SK-N-SH (cell line): ENCODE results near the gene KCNG1. TPM values are rescaled to one million over a fixed set of nuclear protein-coding genes. Genes with fewer than 3 reads are reported as not detected.

Source experiments
- CTCF ChIA-PET: fragments of 300-600, 350-600 bp; formaldehyde crosslinking; extraction: SDS; loops from one replicate; lab custom pipeline; 2021; lab: Yijun Ruan, JAX
- POLR2A ChIA-PET: fragments of 350-600 bp; sonication (Branson Sonifier 250); formaldehyde crosslinking; extraction: SDS; loops from one replicate; lab custom pipeline; 2020; ENCODE audit warnings: antibody characterized with exemption, inconsistent platforms; lab: Yijun Ruan, JAX
- DNase-seq: peaks from one replicate; pipeline ENCODE4 v3.0.0; 2012
- H2AFZ ChIP-seq: fragments of 200-600 bp; sonication (generic); 2 replicates; pipeline ENCODE4 v1.8.1; 2016; ENCODE audit warnings: antibody characterized with exemption, mild to moderate bottlenecking, low read depth
- H3F3A ChIP-seq: fragments of 200-600 bp; sonication (generic); replicated peaks from 2 replicates; pipeline ENCODE3; 2016; ENCODE audit warnings: antibody characterized with exemption, mild to moderate bottlenecking; ENCODE audit not compliant: insufficient read depth
- H3K27ac ChIP-seq, 2 experiments: fragments of 200-500 bp in 1 of 2; fragments of 200-600 bp in 1 of 2; sonication (Bioruptor generic) in 1 of 2; sonication (generic), shearing (Covaris generic) in 1 of 2; 2 replicates each; pipeline versions ENCODE4 v1.5.1 to v1.6.1; 2014 to 2016; ENCODE audit warnings: low read depth in 2 of 2, inconsistent platforms in 1 of 2, low read length in 1 of 2, mild to moderate bottlenecking in 1 of 2, mixed read lengths in 1 of 2
- H3K27me3 ChIP-seq: fragments of 200-600 bp; sonication (generic), shearing (Covaris generic); 2 replicates; pipeline ENCODE4 v1.6.1; 2016; ENCODE audit warnings: mixed run types; ENCODE audit not compliant: insufficient read depth
- H3K36me3 ChIP-seq, 2 experiments: fragments of 200-500 bp in 1 of 2; fragments of 200-600 bp in 1 of 2; sonication (Bioruptor generic) in 1 of 2; sonication (generic) in 1 of 2; replicated peaks in 1 of 2; 2 replicates each; pipeline versions ENCODE3 to v1.5.1; 2014 to 2016; ENCODE audit warnings: low read length in 1 of 2, mild to moderate bottlenecking in 1 of 2; ENCODE audit not compliant: insufficient read depth in 2 of 2, control insufficient read depth in 1 of 2
- H3K4me1 ChIP-seq, 2 experiments: fragments of 200-500 bp in 1 of 2; fragments of 200-600 bp in 1 of 2; sonication (Bioruptor generic) in 1 of 2; sonication (generic), shearing (Covaris generic) in 1 of 2; 2 replicates each; pipeline versions ENCODE4 v1.5.1 to v1.6.1; 2014 to 2016; ENCODE audit warnings: low read depth in 1 of 2, low read length in 1 of 2, mixed run types in 1 of 2; ENCODE audit not compliant: insufficient read depth in 2 of 2, control insufficient read depth in 1 of 2
- H3K4me2 ChIP-seq: fragments of 200-600 bp; sonication (generic), shearing (Covaris generic); 2 replicates; pipeline ENCODE4 v1.6.1; 2017; ENCODE audit warnings: mixed run types
- H3K4me3 ChIP-seq, 2 experiments: fragments of 200-500 bp in 1 of 2; fragments of 200-600 bp in 1 of 2; sonication (Bioruptor generic) in 1 of 2; sonication (generic), shearing (Covaris generic) in 1 of 2; 2 replicates each; pipeline versions ENCODE4 v1.5.1 to v1.8.1; 2014 to 2016; ENCODE audit warnings: low read depth in 2 of 2, inconsistent platforms in 1 of 2, low read length in 1 of 2, mild to moderate bottlenecking in 1 of 2, mixed read lengths in 1 of 2, moderate library complexity in 1 of 2
- H3K79me2 ChIP-seq: fragments of 200-600 bp; sonication (generic); 2 replicates; pipeline ENCODE4 v1.8.1; 2017; ENCODE audit warnings: mild to moderate bottlenecking; ENCODE audit not compliant: insufficient read depth
- H3K9ac ChIP-seq: fragments of 200-600 bp; sonication (generic); 2 replicates; pipeline ENCODE4 v1.6.1; 2017; ENCODE audit warnings: mixed run types
- H3K9me2 ChIP-seq: fragments of 200-600 bp; sonication (generic); 2 replicates; pipeline ENCODE4 v1.6.1; 2017; ENCODE audit warnings: mixed run types
- H3K9me3 ChIP-seq: fragments of 200-600 bp; sonication (generic); 2 replicates; pipeline ENCODE4 v1.6.1; 2017; ENCODE audit warnings: mixed run types, mild to moderate bottlenecking, moderate library complexity
- H4K20me1 ChIP-seq: fragments of 200-600 bp; sonication (generic); 2 replicates; pipeline ENCODE4 v1.6.1; 2017; ENCODE audit warnings: mild to moderate bottlenecking, mixed run types; ENCODE audit not compliant: insufficient read depth
- CHD2 ChIP-seq: fragments of 150-350 bp; IDR thresholded peaks from 2 replicates; pipeline ENCODE4 v1.6.1; 2018; ENCODE audit warnings: low read length; ENCODE audit not compliant: partially characterized antibody
- CTCF ChIP-seq: fragments of 200-600 bp; sonication (generic); IDR thresholded peaks from 2 replicates; pipeline ENCODE4 v1.6.1; 2017; ENCODE audit warnings: antibody characterized with exemption, mild to moderate bottlenecking, moderate library complexity
- EZH2phosphoT487 ChIP-seq: fragments of 200-600 bp; sonication (generic); IDR thresholded peaks from 2 replicates; pipeline ENCODE4 v1.6.1; 2017; ENCODE audit warnings: low read depth, mixed run types, mild to moderate bottlenecking, antibody characterized with exemption, moderate library complexity, borderline replicate concordance
- FOSL2 ChIP-seq: IDR thresholded peaks from 2 replicates; pipeline ENCODE4 v1.4.0; 2012; ENCODE audit warnings: low read depth, mild to moderate bottlenecking, moderate library complexity, borderline replicate concordance
- FOXJ3 ChIP-seq: sonication (generic); formaldehyde crosslinking; IDR thresholded peaks from 2 replicates; pipeline ENCODE4 v1.5.1; 2020; ENCODE audit warnings: mild to moderate bottlenecking, missing genetic modification reagents
- FOXM1 ChIP-seq: IDR thresholded peaks from 2 replicates; pipeline ENCODE4 v1.4.0; 2012; ENCODE audit warnings: low read depth, mild to moderate bottlenecking
- GATA2 ChIP-seq: sonication (generic); formaldehyde crosslinking; IDR thresholded peaks from 2 replicates; pipeline ENCODE4 v1.5.0; 2020; ENCODE audit warnings: mild to moderate bottlenecking, missing genetic modification reagents
- IRF3 ChIP-seq: fragments of 150-350 bp; IDR thresholded peaks from 2 replicates; pipeline ENCODE4 v1.6.1; 2016; ENCODE audit warnings: mild to moderate bottlenecking, low read depth, low read length
- JUND ChIP-seq: IDR thresholded peaks from 2 replicates; pipeline ENCODE4 v1.4.0; 2012
- MEF2A ChIP-seq: IDR thresholded peaks from 2 replicates; pipeline ENCODE4 v1.4.0; 2012; ENCODE audit warnings: low read depth, borderline replicate concordance
- MXI1 ChIP-seq: IDR thresholded peaks from 2 replicates; pipeline ENCODE4 v1.6.1; 2012; ENCODE audit warnings: mild to moderate bottlenecking, low read depth, low read length, improper control_type of control experiment
- NFIC ChIP-seq: IDR thresholded peaks from 2 replicates; pipeline ENCODE4 v1.4.0; 2012; ENCODE audit warnings: borderline replicate concordance
- RAD21 ChIP-seq: IDR thresholded peaks from 2 replicates; pipeline ENCODE4 v1.6.1; 2012; ENCODE audit warnings: mild to moderate bottlenecking, low read length
- RCOR1 ChIP-seq: fragments of 150-350 bp; IDR thresholded peaks from 2 replicates; pipeline ENCODE4 v1.6.1; 2017; ENCODE audit warnings: antibody characterized with exemption, low read length
- RFX5 ChIP-seq: IDR thresholded peaks from 2 replicates; pipeline ENCODE4 v1.6.1; 2012; ENCODE audit warnings: mild to moderate bottlenecking, improper control_type of control experiment, low read length
- RXRA ChIP-seq: IDR thresholded peaks from 2 replicates; pipeline ENCODE4 v1.4.0; 2012; ENCODE audit warnings: low read depth, mild to moderate bottlenecking, borderline replicate concordance
- SIN3A ChIP-seq: IDR thresholded peaks from 2 replicates; pipeline ENCODE4 v1.6.1; 2012; ENCODE audit warnings: low read depth, mild to moderate bottlenecking, low read length, moderate library complexity, borderline replicate concordance
- TAF1 ChIP-seq: IDR thresholded peaks from 2 replicates; pipeline ENCODE4 v1.6.1; 2012; ENCODE audit warnings: low read depth, mild to moderate bottlenecking, low read length, moderate library complexity, borderline replicate concordance
- TCF12 ChIP-seq: IDR thresholded peaks from 2 replicates; pipeline ENCODE4 v1.4.0; 2012
- TEAD4 ChIP-seq: IDR thresholded peaks from 2 replicates; pipeline ENCODE4 v1.4.0; 2012; ENCODE audit warnings: mild to moderate bottlenecking, borderline replicate concordance; ENCODE audit not compliant: insufficient read depth
- USF1 ChIP-seq: IDR thresholded peaks from 2 replicates; pipeline ENCODE4 v1.4.0; 2012; ENCODE audit warnings: low read depth, borderline replicate concordance
- ZBTB33 ChIP-seq: IDR thresholded peaks from 2 replicates; pipeline ENCODE4 v1.4.0; 2012; ENCODE audit warnings: low read depth, borderline replicate concordance
- WGBS: methylation state at CpG from one replicate; pipeline ENCODE4 v1.1.6; 2017; ENCODE audit warnings: low lambda C conversion rate; 5-methylcytosine and 5-hydroxymethylcytosine counted together
- polyA plus RNA-seq, 3 experiments: library from polyadenylated mRNA; depleted of rRNA; stranded (reverse); fragments of >200 nt; gene quantifications; 2 replicates each; pipeline ENCODE4 v1.2.3, GENCODE V29; 2012

Gene KCNG1
- polyA plus RNA-seq, 1 of the 3 experiments (the other 2 are of a cell fraction), result 13.8 TPM

GRCh38 chr20:51064137-51064536, 41.2 kb upstream of the KCNG1 start (continued):
- TF ChIP-seq SIN3A, result no peak
- TF ChIP-seq TCF12, result no peak
- TF ChIP-seq RAD21, result no peak
- TF ChIP-seq RCOR1, result no peak
- TF ChIP-seq RFX5, result no peak

GRCh38 chr20:51062065-51062464, 39.2 kb upstream of the KCNG1 start:
- no peak overlapping the region for H3K4me3 ChIP-seq
- no peaks in the 10 kb centered on the region for H4K20me1 ChIP-seq
- TF ChIP-seq MXI1 (no peak), CTCF (no peak), FOXM1 (no peak), TAF1 (no peak), TCF12 (no peak), USF1 (no peak), RCOR1 (no peak), CHD2 (no peak), IRF3 (no peak), NFIC (no peak), MEF2A (no peak), ZBTB33 (no peak), GATA2 (CRISPR knock-in tag) (no peak), JUND (no peak), FOXJ3 (no peak), RXRA (no peak), FOSL2 (no peak), RAD21 (no peak), TEAD4 (no peak), EZH2phosphoT487 (no peak)
- no peaks in the 10 kb centered on the region for H3K4me1 ChIP-seq
- no peak overlapping the region for H3K9ac ChIP-seq
- 64% methylated on average over 7 of the region's 7 CpGs for WGBS
- H3K27me3 ChIP-seq, result peaks cover 4% of the 10 kb centered on the region; the same call in 1 of the 2 replicates
- H3K9me2 ChIP-seq, result no peaks in the 10 kb centered on the region
- no peaks in the 10 kb centered on the region for H3K9me3 ChIP-seq
- ChIA-PET POLR2A (no interaction called here), CTCF (interaction anchor here (0.7 kb wide), 1 partner anchor 23 kb away, joined by 3 read pairs; no protein-coding TSS in a partner anchor)
- H3K36me3 ChIP-seq, result no peaks in the 10 kb centered on the region
- H3K27ac ChIP-seq, result no peak overlapping the region
- no peak overlapping the region for H3K4me2 ChIP-seq
- H3F3A ChIP-seq, result no peaks in the 10 kb centered on the region
- no peak for DNase-seq
- no peak overlapping the region for H2AFZ ChIP-seq
- no peaks in the 10 kb centered on the region for H3K79me2 ChIP-seq
